NCI-H146 (cell line): Measurements from ENCODE around the gene SHB.

Experiments used
- DNase-seq: peaks from one replicate; lab custom pipeline; 2025; lab: John Stamatoyannopoulos, UW

Gene SHB

DNA sequence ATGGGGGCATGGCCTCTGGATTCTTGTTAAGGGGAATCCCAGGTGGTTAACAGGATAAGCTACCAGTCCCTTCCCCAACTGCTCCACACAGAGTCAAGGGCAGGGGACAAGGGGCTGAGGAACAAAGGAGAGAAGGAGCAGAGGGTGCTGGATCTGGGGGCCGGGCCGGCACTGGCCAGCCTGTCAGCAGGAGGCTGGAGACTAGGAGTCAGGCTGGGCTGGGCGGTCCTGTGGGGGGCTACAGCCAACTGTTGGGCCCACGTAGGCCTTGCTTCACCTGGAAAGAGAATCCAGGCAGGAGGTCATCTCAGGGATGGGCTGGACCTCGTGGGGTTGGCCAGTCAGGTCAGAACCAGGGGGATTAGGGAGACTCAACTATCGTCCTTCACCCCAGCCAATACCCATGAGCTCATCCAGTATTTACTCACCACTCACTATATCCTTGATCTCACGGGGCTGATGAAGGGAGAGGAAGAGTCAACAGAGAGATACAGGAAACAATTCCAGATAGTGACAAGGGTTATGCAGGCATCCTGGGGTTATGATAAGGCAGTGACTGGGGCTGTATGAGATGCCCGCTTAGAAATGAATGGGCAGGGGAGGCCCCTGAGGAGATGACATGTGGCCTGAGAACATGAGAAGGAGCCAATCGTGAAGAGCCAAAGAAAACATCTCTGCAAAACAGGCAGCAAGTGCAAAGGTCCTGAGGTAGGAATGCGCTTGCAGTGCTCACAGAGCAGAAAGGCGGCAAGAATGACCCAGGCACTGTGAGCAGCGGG is 117.2 kb downstream of the SHB start:
- no peak for DNase-seq

DNA sequence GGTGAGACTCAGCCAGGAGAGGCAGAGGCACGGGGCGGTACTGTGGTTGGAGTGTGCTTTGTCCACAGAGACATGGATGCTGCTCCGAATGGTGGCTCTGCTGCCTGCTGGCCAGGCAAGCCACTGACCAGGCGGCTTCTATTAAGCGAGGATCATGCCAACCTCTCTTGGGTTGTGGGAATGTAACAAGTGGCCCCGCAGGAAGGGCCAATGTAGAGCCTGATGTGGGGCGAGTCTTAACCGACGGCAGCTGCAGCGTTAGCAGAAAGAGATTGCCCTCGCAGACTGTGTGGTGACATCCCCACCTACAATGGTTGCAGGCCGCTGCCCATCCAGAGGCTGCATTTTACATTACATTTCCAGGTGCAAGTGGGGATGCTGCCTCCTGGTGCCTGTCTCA is 118.5 kb downstream of the SHB start:
- no peak for DNase-seq

DNA sequence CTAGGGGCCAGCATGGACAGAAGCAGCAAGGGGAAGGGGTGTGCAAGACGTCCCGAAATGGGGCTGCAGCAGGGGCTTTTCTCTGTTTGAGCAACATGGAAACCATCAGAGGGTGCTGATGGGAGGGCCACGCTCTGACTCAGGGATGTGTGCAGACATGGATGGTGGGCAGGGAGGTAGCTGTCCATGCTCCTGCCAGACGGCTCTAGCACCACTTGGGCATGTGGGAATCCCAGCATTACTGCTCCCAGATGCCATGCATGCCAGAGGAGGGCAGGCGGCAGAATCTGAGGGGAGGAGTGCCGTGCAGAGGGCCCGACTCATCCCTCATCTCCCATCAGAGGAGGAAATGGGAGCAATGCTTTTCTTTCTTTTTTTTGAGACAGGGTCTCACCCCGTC is 119.5 kb downstream of the SHB start:
- DNase-seq, result no peak

- DNase-seq, result no peak
Measured at GRCh38 chr9:37948417-37948980, 120.5 kb downstream of the SHB start.

- no peak for DNase-seq
Measured at GRCh38 chr9:37947977-37948376, 121.0 kb downstream of the SHB start.

DNA sequence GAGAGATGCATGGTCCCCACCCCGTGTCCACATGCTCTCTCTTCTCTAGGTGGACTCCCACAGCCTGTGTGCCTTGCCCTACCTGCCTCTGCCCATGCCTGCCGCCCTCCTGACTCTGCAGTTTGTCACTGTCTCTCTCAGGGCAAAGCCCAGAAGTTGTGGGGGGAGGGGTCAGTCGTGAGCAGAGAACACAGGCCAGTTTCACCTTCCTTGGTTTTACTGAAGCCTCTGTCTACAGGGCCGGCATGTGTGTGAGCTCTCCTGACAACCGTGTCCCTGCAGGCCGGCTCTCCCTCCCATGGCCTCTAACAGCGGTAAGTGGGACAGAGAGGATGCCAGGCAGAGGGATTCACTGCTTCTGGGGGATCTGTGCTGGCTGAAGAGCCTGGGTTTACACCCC is 121.6 kb downstream of the SHB start:
- no peak for DNase-seq

DNA sequence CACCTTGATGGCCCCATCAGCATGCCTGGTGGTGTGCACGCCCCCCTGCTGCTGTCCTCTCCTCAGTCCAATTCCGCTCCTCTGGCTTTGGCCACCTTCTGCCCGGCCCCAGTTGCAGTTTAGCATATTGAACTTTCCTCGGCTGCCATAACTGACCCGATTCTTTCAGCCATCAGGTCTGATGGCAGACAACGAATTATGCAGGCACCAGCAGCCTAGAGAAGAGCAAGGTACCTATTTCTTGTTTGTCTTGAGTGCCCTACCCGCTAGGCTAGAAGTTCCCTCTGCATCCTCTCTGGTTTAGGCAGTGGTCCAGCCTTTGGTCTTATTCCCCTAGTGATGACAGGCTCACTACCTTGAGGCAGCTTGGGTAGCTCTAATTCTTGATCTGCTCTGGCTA is 122.1 kb downstream of the SHB start:
- no peak for DNase-seq

GRCh38 chr9:37946041-37946440 is 123.0 kb downstream of the SHB start:
- no peak for DNase-seq

DNA sequence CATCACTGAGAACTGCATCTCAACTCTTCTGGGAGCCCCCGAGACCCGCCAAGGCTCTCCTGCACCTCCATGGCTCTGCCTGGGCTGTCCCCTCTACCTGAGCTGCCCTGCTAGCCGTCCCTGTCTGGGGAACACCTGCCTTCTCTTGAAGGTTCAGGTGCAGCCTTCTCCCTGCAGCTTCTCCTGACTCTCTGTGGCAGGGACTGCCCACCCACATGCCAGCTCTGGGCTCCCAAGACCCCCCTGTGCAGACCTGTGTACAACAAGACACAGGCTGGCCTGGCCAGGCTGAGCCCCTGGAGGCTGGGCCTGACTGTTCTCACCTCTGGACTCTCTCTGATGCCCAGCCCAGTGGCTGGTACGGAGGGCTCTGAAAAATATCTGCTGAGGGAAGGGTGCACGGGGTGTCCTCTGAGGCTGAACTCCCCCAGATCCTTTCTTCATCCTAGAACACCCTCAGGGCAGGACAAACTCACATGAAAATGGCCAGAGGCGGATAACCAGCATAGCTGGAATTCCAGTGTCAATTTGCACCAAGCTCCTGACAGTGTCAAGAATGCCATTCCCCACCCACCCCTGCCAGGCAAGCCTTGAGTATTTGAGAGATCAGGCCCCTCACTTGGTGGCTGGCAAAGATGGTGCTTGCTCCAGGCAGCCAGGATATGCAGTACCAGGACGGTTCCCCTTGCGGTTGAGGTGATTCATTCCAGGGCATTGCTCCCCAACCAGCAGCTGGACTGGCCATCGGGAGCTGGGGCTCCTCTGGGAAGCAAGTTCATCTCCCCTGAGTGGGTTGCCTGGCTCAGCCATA is 124.2 kb downstream of the SHB start:
- no peak for DNase-seq

DNA sequence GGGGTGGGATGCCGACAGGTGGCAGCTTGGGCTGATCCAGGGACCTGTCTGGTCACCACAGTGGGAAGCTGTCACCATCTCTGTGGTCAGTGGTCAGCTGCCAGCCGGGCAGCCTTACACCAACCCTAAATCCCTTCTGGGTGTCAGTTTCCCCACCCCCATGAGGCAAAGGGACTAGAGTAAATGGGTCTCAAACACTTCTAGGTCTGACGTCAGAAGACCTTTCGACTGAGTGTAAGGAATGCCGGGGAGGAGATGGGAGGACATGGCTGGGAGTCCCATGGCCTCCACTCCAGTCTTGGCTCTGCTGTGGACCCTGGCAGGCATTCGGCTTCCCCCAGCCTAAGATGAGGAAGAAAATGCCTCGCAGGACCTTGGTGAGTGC is 124.8 kb downstream of the SHB start:
- DNase-seq, result no peak

- no peak for DNase-seq
Measured at GRCh38 chr9:37943345-37944265, 125.4 kb downstream of the SHB start.

GRCh38 chr9:37942621-37943344 is 126.2 kb downstream of the SHB start:
- no peak for DNase-seq

DNA sequence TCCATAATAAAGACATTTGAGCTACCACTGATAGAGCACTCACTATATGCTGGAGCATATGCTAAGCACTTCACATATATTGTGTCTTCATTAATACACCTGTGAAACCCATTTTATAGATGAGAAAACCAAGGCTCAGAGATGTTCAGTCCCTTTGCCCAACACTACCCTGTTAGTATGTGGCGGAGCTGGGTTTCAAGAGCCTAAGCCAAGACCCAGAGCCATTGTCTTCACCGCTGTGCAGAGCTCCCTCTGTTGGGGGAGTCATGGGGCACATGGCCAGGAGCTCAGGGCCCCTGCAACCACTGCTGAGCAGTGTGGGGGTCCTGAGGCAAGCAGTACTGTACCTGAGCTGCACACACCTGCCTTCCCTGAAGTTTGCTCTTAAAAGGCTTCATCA is 127.8 kb downstream of the SHB start:
- no peak for DNase-seq

DNA sequence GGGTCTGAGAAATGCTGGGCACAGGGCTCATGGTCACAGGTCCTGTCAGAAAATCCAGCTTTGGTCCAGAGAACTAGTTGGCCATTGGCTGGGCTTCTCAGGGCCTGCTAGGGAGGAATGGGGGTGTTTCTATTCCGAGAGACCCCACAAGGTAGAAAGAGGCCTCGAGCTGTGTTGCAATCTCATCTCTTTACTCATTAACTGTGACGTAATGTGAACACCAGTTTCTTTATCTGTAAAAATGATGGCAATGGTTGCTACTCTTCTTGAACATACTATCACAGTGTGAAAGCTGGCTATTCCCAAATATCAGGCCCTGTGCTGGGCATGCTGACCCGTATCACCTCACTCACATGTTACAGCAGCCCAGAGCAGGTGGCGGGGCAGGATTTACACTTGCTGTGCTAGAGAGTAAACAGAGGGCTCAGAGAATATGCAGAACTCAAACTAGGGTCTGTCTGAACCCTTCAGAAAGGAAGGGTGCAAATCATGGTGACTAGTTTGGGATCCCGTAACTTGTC is 129.4 kb downstream of the SHB start:
- DNase-seq, result no peak

GRCh38 chr9:37938121-37938891 is 130.7 kb downstream of the SHB start:
- no peak for DNase-seq

DNA sequence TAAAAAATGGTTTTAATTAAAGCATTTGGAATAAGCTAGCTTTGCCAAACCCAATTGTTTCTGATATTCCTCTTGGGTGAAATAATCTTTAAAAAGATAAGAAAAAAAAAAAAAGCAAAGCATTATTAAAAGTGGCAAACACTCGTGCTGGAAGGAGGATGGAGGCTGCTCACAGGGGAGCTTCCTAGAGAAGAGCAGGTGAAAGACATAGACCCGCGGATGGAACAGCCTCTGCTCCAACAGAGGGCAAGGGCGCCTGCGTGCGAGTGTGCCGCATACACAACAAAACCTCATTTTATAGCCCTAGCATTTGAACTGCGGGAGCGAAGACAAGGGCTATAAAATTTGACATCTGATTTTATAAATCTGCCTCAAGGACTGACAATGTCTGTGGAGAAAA is 131.7 kb downstream of the SHB start:
- no peak for DNase-seq

GRCh38 chr9:37936965-37937364 is 132.1 kb downstream of the SHB start:
- no peak for DNase-seq

DNA sequence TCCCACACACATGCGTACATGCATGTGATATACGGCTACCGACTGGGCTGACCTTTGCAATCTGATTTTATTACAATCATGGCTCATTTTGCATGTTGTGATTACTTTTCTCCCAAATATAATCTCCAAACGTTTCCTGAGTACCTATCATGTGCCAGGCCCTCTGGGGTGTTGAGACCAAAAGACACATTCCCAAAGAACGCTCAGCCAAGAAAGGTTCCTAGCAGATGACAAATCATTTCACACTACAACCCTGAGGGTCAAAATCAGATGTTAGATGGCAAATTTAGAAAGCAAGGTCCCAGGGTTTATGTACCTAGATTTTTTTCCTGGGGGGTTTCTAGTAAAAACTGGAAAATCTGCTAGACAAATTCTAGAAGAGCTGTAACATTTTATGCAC is 132.7 kb downstream of the SHB start:
- DNase-seq, result no peak

GRCh38 chr9:37935096-37935495 is 133.9 kb downstream of the SHB start:
- no peak for DNase-seq

GRCh38 chr9:37931592-37931991 is 137.4 kb downstream of the SHB start:
- no peak for DNase-seq
